Prostate gland (tissue), 2 donors: Measurements from ENCODE around the gene THBS1.

Experiments used
- POLR2A ChIP-seq: fragments of 450-650 bp; IDR thresholded peaks from one replicate; pipeline ENCODE4 v1.6.1; 2016; ENCODE audit warnings: antibody characterized with exemption, mild to moderate bottlenecking
- TF ChIP-seq, protein P1 (sequence below), 4 experiments: fragments of 200-600 bp in 2 of 4; fragments of 450-650 bp in 2 of 4; sonication (generic) in 2 of 4; IDR thresholded peaks; 1 replicate in 3 of 4; 2 replicates in 1 of 4; pipeline ENCODE4 v1.5.1; 2016 to 2019; ENCODE audit warnings: antibody characterized with exemption in 4 of 4, mild to moderate bottlenecking in 2 of 4, moderate library complexity in 2 of 4

DNA sequence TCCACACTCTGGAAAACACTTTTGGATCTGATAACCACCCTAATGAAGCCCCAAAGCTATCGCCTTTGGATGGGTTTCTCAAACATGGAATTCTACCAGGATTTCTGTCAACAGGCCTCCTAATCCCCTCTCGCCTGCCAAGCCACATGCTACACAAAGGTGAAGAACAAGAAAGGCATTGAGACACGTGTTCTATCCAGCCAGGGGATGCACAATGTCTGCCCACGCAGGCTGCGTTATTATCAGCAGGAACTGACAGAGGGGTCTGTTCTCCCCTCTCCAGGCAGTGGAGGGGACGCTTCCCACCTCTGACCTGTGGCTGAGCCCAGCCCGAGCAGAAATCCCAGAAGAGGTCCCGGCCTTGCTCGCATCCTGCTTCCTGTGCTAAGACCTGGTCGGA lies 45.4 kb upstream of the THBS1 start:
- TF ChIP-seq, protein P1, sequence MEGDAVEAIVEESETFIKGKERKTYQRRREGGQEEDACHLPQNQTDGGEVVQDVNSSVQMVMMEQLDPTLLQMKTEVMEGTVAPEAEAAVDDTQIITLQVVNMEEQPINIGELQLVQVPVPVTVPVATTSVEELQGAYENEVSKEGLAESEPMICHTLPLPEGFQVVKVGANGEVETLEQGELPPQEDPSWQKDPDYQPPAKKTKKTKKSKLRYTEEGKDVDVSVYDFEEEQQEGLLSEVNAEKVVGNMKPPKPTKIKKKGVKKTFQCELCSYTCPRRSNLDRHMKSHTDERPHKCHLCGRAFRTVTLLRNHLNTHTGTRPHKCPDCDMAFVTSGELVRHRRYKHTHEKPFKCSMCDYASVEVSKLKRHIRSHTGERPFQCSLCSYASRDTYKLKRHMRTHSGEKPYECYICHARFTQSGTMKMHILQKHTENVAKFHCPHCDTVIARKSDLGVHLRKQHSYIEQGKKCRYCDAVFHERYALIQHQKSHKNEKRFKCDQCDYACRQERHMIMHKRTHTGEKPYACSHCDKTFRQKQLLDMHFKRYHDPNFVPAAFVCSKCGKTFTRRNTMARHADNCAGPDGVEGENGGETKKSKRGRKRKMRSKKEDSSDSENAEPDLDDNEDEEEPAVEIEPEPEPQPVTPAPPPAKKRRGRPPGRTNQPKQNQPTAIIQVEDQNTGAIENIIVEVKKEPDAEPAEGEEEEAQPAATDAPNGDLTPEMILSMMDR (IDR thresholded peaks at IDR 0.05), result no peak
- TF ChIP-seq POLR2A, result no peak
